Activated T-cell treated with anti-CD3 and anti-CD28 coated beads, Interleukin-2, amount 50 U/mL, for 72 hours (primary cell): ENCODE data around the gene CLVS2. TPM values are rescaled to one million over a fixed set of nuclear protein-coding genes. Genes with fewer than 3 reads are reported as not detected.

ENCODE experiments used
- ATAC-seq, 2 donors: fragments of 150-1000 bp; cut with Tn5 transposase; replicated peaks in 1 of 2; 2 replicates each; pipeline ENCODE4 v1.10.0; 2021; ENCODE audit warnings: moderate library complexity in 2 of 2, mild to moderate bottlenecking in 1 of 2
- DNase-seq, 2 donors: peaks; one replicate each; pipeline ENCODE4 v3.0.0; 2021 to 2022; ENCODE audit warnings: mixed read lengths in 1 of 2
- H3K27ac Mint-ChIP-seq: one replicate; pipeline ENCODE4 v1.8.0; 2022; ENCODE audit warnings: mild to moderate bottlenecking, moderate library complexity, mixed read lengths
- H3K27me3 Mint-ChIP-seq: one replicate; pipeline ENCODE4 v1.8.0; 2022; ENCODE audit warnings: low read depth, mixed read lengths
- H3K36me3 Mint-ChIP-seq, 2 donors: one replicate each; pipeline ENCODE4 v1.8.0; 2022; ENCODE audit warnings: mixed read lengths in 2 of 2, mild to moderate bottlenecking in 1 of 2; ENCODE audit not compliant: insufficient read depth in 2 of 2
- H3K4me1 Mint-ChIP-seq: one replicate; pipeline ENCODE4 v1.8.0; 2022; ENCODE audit warnings: low read depth, mixed read lengths
- H3K4me3 Mint-ChIP-seq, 2 donors: one replicate each; pipeline ENCODE4 v1.8.0; 2022; ENCODE audit warnings: mild to moderate bottlenecking in 2 of 2, mixed read lengths in 2 of 2, moderate library complexity in 2 of 2
- H3K9me3 Mint-ChIP-seq, 2 donors: one replicate each; pipeline ENCODE4 v1.8.0; 2022; ENCODE audit warnings: mixed read lengths in 2 of 2
- total RNA-seq, 2 donors: library from RNA; stranded (reverse); gene quantifications; one replicate each; pipeline ENCODE4 v1.2.3, GENCODE V29; 2022

Gene CLVS2, protein sequence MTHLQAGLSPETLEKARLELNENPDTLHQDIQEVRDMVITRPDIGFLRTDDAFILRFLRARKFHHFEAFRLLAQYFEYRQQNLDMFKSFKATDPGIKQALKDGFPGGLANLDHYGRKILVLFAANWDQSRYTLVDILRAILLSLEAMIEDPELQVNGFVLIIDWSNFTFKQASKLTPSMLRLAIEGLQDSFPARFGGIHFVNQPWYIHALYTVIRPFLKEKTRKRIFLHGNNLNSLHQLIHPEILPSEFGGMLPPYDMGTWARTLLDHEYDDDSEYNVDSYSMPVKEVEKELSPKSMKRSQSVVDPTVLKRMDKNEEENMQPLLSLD
- total RNA-seq: not detected

DNA sequence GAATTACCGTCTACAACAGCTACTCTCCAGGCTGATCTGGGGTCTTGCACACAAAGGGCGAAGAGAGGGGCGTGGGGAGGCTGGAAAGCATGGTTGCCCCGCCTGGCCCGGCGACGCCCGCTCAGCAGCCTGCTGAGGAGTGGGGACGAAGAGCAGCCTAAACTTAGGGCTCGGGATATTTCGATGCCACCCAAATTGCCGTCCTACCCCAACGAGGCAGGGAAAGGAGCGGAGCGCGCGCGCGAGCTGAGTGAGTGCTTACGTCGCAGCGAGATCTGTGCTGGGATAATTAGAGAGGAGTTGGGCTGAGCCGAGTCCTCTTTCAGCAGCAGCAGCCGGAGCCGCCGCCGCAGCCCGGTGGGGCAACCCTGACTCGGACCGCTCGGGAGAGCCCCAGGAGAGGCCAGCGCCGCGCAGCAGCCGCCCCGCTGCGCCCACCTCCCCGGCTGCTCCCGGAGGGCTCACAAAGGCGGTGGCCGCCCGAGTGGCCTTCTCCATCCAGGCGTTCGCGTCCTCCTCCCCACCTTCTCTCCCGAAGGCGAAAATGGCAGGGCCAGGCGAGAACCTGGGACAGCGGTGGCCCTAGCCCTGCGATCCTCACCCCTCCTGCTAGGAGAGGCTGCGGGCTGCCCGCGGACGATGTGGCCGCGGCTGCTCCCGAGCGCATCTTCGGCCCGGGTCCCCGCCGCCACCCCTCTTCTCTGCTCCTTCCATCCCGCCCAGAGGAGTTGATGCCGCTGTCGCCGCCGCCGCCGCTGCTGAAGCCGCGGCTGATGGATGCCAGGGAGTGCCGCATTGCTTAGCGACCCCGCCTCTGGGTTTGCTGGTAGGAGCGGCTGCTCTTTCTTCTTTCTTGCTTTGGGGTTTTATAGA, at the start of gene CLVS2:
TSS of gene CLVS2 (plus strand) at position 315 of the 873 bp plus-strand sequence. CDS start 1,543 bp downstream, outside the sequence.
- no peaks in the 10 kb centered on the region for H3K4me1 Mint-ChIP-seq
- peaks cover 0 to 3% of the 10 kb centered on the region in 2 donors for H3K36me3 Mint-ChIP-seq
- no peak within 1 kb of the TSS for H3K27ac Mint-ChIP-seq
- ATAC-seq: no peak
- H3K27me3 Mint-ChIP-seq: peaks cover 38% of the 10 kb centered on the region
- no peak for DNase-seq
- H3K9me3 Mint-ChIP-seq: peaks cover 0 to 3% of the 10 kb centered on the region in 2 donors
- peak within 1 kb of the TSS; percentile 16 to 48 for H3K4me3 Mint-ChIP-seq

DNA sequence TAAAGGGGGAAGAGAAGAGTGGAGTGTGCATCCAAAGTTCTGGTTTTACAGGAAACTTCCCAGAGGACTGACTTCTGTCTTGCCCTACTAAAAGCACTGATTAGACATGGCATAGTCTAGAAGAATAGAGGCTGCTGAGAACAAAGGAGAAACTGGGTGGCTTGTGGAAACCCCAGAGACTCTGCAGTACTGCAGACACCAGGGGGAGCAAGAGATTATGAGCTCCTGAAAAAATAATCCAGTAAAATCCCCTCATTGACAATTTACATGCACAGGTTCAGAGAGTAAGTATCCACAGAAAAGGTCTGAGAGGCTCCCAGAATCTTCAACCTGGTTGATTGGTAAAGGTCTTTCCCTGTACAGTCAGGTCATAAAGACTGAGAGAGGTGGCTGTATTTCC, 48.7 kb upstream of the CLVS2 start:
- no peaks in the 10 kb centered on the region for H3K4me1 Mint-ChIP-seq
- no peak overlapping the region for H3K4me3 Mint-ChIP-seq
- peaks cover 0 to 9% of the 10 kb centered on the region in 2 donors for H3K9me3 Mint-ChIP-seq
- DNase-seq: no peak
- no peak overlapping the region for H3K27ac Mint-ChIP-seq
- no peak for ATAC-seq
- H3K36me3 Mint-ChIP-seq: no peaks in the 10 kb centered on the region
- no peaks in the 10 kb centered on the region for H3K27me3 Mint-ChIP-seq

DNA sequence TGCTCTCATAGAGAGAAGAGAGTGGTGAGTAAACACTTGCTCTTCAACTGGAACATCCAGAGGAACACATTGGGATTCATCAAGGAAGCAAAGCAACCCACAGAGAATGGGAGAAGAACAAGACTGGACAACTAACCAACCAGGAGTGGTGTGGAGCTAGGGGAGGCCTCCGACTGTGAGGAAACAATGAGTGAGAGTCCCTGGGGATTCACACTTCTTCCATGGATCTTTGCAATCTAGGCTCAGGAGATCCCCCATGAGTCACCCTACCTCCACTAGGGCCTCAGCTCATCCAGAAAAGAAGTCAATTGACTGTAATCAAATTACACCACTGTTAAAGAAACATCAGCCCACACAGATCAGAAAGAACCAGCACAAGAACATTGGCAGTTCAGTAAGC, 42.3 kb upstream of the CLVS2 start:
- Mint-ChIP-seq H3K27me3 (no peaks in the 10 kb centered on the region), H3K27ac (no peak overlapping the region), H3K4me3 (no peak overlapping the region), H3K36me3 (peaks cover 0 to under 1% of the 10 kb centered on the region in 2 donors), H3K4me1 (no peaks in the 10 kb centered on the region), H3K9me3 (peaks cover 4 to 14% of the 10 kb centered on the region in 2 donors)
- DNase-seq (no peak), ATAC-seq (no peak)

DNA sequence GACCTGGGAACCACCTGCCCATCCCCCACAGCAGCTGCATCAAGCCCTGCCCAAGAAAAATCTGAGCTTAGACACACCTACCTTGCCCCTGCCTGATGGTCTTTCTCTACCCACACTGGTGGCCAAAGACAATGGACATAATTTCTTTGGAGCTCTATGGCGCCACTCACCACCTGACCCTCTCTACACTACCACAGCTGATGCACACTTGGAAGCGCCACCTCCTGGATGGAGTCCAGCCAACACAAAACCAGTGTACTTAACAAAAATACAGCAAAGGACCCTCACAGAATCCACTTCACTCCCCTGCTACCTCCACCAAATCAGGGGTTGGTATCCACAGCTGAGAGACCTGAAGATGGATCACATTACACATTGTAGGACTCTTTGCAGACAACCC, 39.7 kb upstream of the CLVS2 start:
- no peaks in the 10 kb centered on the region for H3K4me1 Mint-ChIP-seq
- H3K27ac Mint-ChIP-seq: no peak overlapping the region
- no peak for ATAC-seq
- H3K27me3 Mint-ChIP-seq: no peaks in the 10 kb centered on the region
- peaks cover 9 to 21% of the 10 kb centered on the region in 2 donors for H3K9me3 Mint-ChIP-seq
- no peak overlapping the region for H3K4me3 Mint-ChIP-seq
- no peak for DNase-seq
- H3K36me3 Mint-ChIP-seq: peaks cover 0 to 1% of the 10 kb centered on the region in 2 donors

DNA sequence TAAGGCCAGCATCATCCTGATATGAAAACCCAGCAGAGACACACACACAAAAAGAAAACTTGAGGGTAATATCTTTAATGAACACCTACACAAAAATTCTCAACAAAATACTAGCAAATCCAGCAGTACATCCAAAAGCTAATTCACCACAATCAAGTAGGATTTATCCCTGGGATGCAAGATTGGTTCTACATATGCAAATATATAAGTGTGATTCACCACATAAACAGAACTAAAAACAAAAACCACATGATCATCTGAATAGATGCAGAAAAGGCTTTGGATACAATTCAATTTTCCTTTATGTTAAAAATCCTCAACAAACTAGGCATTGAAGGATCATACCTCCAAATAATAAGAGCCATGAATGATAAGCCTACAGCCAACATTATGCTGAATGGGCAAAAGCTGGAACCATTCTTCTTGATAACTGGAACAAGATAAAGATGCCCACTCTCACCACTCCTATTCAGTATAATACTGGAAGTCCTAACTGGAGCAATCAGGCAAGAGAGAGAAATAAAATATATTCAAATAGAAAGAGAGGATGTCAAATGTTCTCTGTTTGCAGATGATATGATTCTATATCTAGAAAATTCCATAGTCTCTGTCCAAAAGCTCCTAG, 33.9 kb upstream of the CLVS2 start:
- H3K27me3 Mint-ChIP-seq: no peaks in the 10 kb centered on the region
- DNase-seq (no peak), ATAC-seq (no peak)
- H3K4me3 Mint-ChIP-seq: no peak overlapping the region
- H3K36me3 Mint-ChIP-seq: peaks cover 0 to 1% of the 10 kb centered on the region in 2 donors
- no peak overlapping the region for H3K27ac Mint-ChIP-seq
- H3K9me3 Mint-ChIP-seq: peaks cover 13% of the 10 kb centered on the region in 2 donors
- H3K4me1 Mint-ChIP-seq: no peaks in the 10 kb centered on the region

DNA sequence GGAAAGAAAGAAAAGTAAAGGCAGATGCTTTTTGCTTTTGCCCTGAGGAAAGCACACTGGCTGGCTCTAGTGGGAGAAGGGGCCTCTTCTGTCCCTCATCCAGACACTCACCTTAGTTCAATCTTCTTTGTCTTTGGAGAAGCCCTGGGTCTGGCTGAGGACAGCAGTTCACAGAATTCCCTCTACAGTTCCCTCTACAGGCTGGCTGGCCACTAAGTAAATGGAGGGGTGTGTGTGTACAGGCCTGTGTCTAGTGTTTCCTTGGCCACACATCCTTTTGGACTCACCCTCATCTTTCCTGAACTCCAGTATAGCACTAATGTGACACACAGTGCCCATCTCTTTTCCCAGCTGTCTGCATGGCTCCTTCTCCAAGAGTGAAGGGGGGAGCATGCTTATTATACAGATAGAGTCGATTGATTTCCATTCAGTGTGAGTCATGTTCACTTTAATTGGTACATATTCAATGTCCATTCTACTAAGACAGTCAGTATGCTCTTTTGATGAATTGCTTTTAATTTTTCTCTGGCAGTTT, 26.0 kb upstream of the CLVS2 start:
- DNase-seq (no peak), ATAC-seq (no peak)
- Mint-ChIP-seq H3K27ac (no peak overlapping the region), H3K27me3 (no peaks in the 10 kb centered on the region), H3K4me3 (no peak overlapping the region), H3K4me1 (no peaks in the 10 kb centered on the region), H3K36me3 (no peaks in the 10 kb centered on the region), H3K9me3 (peaks cover 0 to 3% of the 10 kb centered on the region in 2 donors)

DNA sequence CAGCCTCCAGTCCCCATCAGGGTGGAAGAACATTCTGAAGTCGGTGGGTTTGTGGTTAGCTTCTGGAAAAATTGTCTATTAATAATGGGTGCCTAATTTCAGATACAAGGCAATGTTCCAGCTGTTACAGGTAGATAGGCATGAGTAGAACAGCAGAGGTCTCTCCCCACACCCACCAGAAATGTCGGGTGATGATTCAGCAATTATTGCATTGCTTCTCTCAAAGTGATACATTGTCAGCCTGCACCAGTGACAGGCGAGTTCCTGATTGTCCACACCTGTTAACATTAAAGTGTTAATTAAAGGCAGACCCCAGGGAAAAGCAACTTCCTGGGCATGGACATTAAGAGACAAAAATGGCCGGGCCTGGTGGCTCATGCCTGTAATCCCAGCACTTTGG, 18.9 kb upstream of the CLVS2 start:
- DNase-seq (no peak), ATAC-seq (no peak)
- Mint-ChIP-seq H3K4me1 (no peaks in the 10 kb centered on the region), H3K36me3 (no peaks in the 10 kb centered on the region), H3K4me3 (no peak overlapping the region), H3K9me3 (no peaks in the 10 kb centered on the region), H3K27me3 (no peaks in the 10 kb centered on the region), H3K27ac (no peak overlapping the region)

DNA sequence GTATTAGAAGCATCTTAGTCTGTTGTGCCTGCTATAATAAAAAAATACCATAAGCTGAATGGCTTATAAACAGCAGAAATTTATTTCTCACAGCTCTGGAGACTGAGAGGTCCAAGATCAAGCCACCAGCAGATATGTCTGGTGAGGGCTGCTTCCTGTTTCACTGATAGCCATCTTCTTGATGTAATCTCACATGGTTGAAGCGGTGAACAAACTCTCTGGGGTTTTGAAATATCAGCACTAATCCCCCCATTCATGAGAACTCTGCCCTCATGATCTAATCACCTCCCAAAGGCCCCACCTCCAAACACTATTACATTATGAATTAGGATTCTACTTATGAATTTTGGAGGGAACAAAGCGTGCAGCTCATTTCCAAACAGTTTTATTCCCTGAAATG, 11.6 kb upstream of the CLVS2 start:
- H3K27ac Mint-ChIP-seq: no peak overlapping the region
- no peaks in the 10 kb centered on the region for H3K27me3 Mint-ChIP-seq
- peaks cover 5 to 6% of the 10 kb centered on the region in 2 donors for H3K9me3 Mint-ChIP-seq
- H3K36me3 Mint-ChIP-seq: no peaks in the 10 kb centered on the region
- H3K4me3 Mint-ChIP-seq: no peak overlapping the region
- DNase-seq (no peak), ATAC-seq (no peak)
- H3K4me1 Mint-ChIP-seq: no peaks in the 10 kb centered on the region

DNA sequence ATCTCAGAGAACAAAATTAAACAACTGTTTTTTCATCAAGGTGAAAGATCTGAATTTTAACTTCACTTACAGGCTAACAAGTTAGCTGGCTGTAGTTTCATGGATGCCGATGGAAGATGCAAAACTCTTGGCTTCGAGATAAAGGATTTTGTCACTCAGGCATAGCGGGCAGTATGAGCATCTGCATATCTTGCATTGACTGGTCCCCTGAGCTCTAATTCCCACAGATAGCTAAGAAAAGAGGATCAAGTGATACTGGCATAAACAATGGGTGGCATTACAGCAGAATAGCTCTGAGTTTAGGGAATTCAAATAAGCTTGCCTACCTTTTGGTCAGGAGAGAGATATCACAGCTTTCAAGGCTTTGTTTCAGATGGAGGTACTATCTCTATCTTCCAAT, 1.8 kb upstream of the CLVS2 start:
- H3K27ac Mint-ChIP-seq: no peak overlapping the region
- no peak overlapping the region for H3K4me3 Mint-ChIP-seq
- peaks cover 0 to 3% of the 10 kb centered on the region in 2 donors for H3K36me3 Mint-ChIP-seq
- DNase-seq: no peak
- no peaks in the 10 kb centered on the region for H3K4me1 Mint-ChIP-seq
- no peak for ATAC-seq
- H3K27me3 Mint-ChIP-seq: peaks cover 32% of the 10 kb centered on the region
- peaks cover 0 to 5% of the 10 kb centered on the region in 2 donors for H3K9me3 Mint-ChIP-seq

DNA sequence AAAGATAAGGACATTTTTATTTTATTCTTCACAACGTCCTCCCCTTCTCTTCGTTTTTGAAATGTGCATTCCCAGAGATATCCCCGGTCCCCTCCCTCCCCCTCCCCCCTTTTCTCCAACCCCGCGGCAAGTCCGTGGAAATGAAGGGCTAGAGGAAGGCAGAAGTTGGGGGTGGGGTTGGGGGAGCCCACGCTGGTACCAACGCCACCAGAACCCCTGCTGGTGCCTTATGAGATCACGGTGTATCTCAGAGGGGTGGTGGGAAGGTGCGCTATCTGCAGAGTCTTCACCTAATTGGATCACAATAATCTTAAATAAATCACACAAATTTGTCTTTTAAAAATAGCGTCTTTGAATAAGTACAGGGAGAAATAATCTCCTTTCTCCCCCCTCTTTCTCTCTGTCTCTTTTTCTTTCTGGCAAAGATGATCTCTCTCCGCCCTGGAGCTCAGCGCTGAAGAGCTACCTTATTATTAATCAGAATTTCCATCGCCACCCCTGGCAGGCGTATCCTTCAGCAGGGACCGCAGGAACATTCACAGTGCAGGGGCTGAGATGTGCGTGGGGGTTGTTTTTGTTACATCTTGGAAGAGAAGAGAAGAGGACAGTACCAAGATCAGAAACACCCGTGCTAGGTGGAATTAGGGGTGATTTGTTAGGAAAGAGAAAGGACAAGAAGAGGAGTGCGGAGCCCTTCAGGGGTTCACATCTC, 915 bp downstream of the CLVS2 start:
- Mint-ChIP-seq H3K9me3 (peaks cover 0 to 3% of the 10 kb centered on the region in 2 donors), H3K36me3 (peaks cover 0 to 3% of the 10 kb centered on the region in 2 donors), H3K27me3 (peaks cover 38% of the 10 kb centered on the region), H3K27ac (no peak overlapping the region), H3K4me1 (no peaks in the 10 kb centered on the region), H3K4me3 (no peak overlapping the region)
- no peak for DNase-seq
- ATAC-seq: no peak

DNA sequence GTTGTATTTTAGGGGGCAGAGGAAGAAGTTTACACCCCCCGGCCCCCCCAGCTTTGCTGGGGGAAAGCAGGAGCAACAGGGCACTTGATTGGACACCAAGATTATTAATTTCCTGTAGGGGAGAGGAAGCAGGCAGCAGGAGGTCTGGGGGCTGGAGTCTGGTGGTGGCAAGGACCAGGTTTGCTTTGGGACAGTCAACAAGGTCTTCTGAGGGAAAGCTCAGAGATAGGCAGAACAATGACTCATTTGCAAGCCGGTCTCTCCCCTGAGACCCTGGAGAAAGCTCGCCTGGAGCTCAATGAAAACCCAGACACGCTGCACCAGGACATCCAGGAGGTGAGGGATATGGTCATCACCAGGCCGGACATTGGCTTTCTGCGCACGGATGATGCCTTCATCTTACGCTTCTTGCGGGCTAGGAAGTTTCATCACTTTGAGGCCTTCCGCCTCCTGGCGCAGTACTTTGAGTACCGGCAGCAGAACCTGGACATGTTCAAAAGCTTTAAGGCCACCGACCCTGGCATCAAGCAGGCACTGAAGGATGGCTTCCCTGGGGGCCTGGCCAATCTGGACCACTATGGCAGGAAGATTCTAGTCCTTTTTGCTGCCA, 1.6 kb downstream of the CLVS2 start:
- Mint-ChIP-seq H3K27ac (no peak overlapping the region), H3K36me3 (peaks cover 0 to 3% of the 10 kb centered on the region in 2 donors), H3K4me3 (no peak overlapping the region), H3K9me3 (peaks cover 0 to 3% of the 10 kb centered on the region in 2 donors), H3K27me3 (peaks cover 38% of the 10 kb centered on the region), H3K4me1 (no peaks in the 10 kb centered on the region)
- ATAC-seq (no peak), DNase-seq (no peak)

DNA sequence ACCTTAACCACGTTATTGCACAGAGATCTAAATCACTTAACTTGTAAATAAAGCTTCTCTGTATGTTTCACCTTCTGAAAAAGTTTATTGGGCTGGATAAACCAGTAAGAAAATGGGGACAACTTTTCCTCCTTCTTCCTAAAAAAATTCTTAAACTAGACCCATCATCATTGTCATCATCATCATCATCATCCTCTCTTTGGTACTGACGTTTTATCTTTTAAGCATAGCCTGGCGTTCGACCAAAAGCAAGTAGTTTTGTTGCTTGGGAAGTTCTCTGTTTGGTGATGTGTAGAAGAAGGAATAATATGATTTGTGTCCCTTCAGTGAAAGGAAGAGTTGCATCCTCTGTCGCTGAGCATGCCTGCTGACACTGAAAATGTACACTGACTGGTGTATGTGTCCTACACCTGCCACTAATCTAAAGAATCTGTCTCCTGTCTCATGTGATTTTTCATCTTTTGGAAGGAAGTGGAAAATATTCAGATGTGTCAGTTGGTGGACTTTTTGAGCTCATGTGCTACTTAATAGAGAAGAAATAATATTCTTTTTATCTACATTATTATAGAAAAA, 2.5 kb downstream of the CLVS2 start:
- H3K27ac Mint-ChIP-seq: no peak overlapping the region

More for the DNA sequence above, 2.5 kb downstream of the CLVS2 start:
- H3K4me3 Mint-ChIP-seq: no peak overlapping the region
- DNase-seq (no peak), ATAC-seq (no peak)
- peaks cover 38% of the 10 kb centered on the region for H3K27me3 Mint-ChIP-seq
- H3K4me1 Mint-ChIP-seq: no peaks in the 10 kb centered on the region
- H3K36me3 Mint-ChIP-seq: peaks cover 0 to 3% of the 10 kb centered on the region in 2 donors
- H3K9me3 Mint-ChIP-seq: peaks cover 0 to 3% of the 10 kb centered on the region in 2 donors
